IMR-90 (cell line): ENCODE measurements around the gene CDYL2. TPM values are rescaled to one million over a fixed set of nuclear protein-coding genes. Genes with fewer than 3 reads are reported as not detected.

Source experiments
- ATAC-seq: fragments of 200-7000 bp; cut with Tn5 transposase; 2 replicates; pipeline ENCODE4 v1.9.1; 2020; ENCODE audit warnings: low read depth, mild to moderate bottlenecking, moderate library complexity
- BruUV-seq: library from RNA; stranded (reverse); fragments of 400-500 nt; replicated peaks from 2 replicates; lab custom pipeline; 2021; lab: Mats Ljungman, UMichigan
- CTCF ChIA-PET: fragments of 300-600 bp; formaldehyde crosslinking; extraction: SDS; loops from one replicate; lab custom pipeline; 2021; ENCODE audit warnings: antibody characterized with exemption; lab: Yijun Ruan, JAX
- POLR2A ChIA-PET: fragments of 300-600 bp; sonication (Branson Sonifier 250); formaldehyde crosslinking; loops from one replicate; lab custom pipeline; 2022; ENCODE audit warnings: antibody characterized with exemption; ENCODE audit not compliant: unreplicated experiment; lab: Charles Lee
- DNase-seq: peaks from one replicate; pipeline ENCODE4 v3.0.0; 2013
- H2AFZ ChIP-seq: replicated peaks from 2 replicates; pipeline ENCODE3; 2013; ENCODE audit warnings: low read length, mild to moderate bottlenecking; ENCODE audit not compliant: poor library complexity
- H2AK5ac ChIP-seq: 2 replicates; pipeline ENCODE4 v1.6.1; 2013; ENCODE audit warnings: low read depth, low read length, inconsistent platforms
- H2AK9ac ChIP-seq: replicated peaks from 2 replicates; pipeline ENCODE3; 2013; ENCODE audit warnings: mild to moderate bottlenecking, low read depth, low read length, moderate library complexity; ENCODE audit not compliant: poor library complexity
- H2BK120ac ChIP-seq: 2 replicates; pipeline ENCODE4 v1.6.1; 2013; ENCODE audit warnings: low read depth, low read length, inconsistent platforms
- H2BK15ac ChIP-seq: 3 replicates; pipeline ENCODE4 v1.6.1; 2013; ENCODE audit warnings: low read depth, low read length, inconsistent platforms
- H2BK20ac ChIP-seq: 2 replicates; pipeline ENCODE4 v1.6.1; 2013; ENCODE audit warnings: low read depth, mild to moderate bottlenecking, inconsistent platforms, low read length, moderate library complexity
- H2BK5ac ChIP-seq: 2 replicates; pipeline ENCODE4 v1.6.1; 2013; ENCODE audit warnings: mild to moderate bottlenecking, low read depth, low read length, inconsistent platforms; ENCODE audit not compliant: poor library complexity, severe bottlenecking
- H3K14ac ChIP-seq: replicated peaks from 2 replicates; pipeline ENCODE4 v1.6.1; 2013; ENCODE audit warnings: low read depth, low read length, inconsistent platforms
- H3K18ac ChIP-seq: 2 replicates; pipeline ENCODE4 v1.6.1; 2013; ENCODE audit warnings: low read depth, low read length, control low read depth
- H3K23ac ChIP-seq: 2 replicates; pipeline ENCODE4 v1.6.1; 2013; ENCODE audit warnings: low read depth, low read length, inconsistent platforms
- H3K27ac ChIP-seq: 2 replicates; pipeline ENCODE4 v1.5.1; 2013; ENCODE audit warnings: mild to moderate bottlenecking, control low read depth, low read length; ENCODE audit not compliant: insufficient read depth
- H3K27me3 ChIP-seq: 2 replicates; pipeline ENCODE4 v1.6.1; 2013; ENCODE audit warnings: low read length; ENCODE audit not compliant: control insufficient read depth, insufficient read depth
- H3K36me3 ChIP-seq: 2 replicates; pipeline ENCODE4 v1.6.1; 2013; ENCODE audit warnings: low read length, mixed read lengths; ENCODE audit not compliant: control insufficient read depth, insufficient read depth
- H3K4ac ChIP-seq: 2 replicates; pipeline ENCODE4 v1.6.1; 2013; ENCODE audit warnings: low read depth, low read length, inconsistent platforms
- H3K4me1 ChIP-seq: 2 replicates; pipeline ENCODE4 v1.6.1; 2013; ENCODE audit warnings: low read length, mixed read lengths; ENCODE audit not compliant: control insufficient read depth, insufficient read depth
- H3K4me2 ChIP-seq: 2 replicates; pipeline ENCODE4 v1.6.1; 2013; ENCODE audit warnings: low read depth, mild to moderate bottlenecking, control low read depth, low read length, moderate library complexity
- H3K4me3 ChIP-seq: 2 replicates; pipeline ENCODE4 v1.5.1; 2013; ENCODE audit warnings: low read depth, mild to moderate bottlenecking, control low read depth, low read length, moderate library complexity; ENCODE audit not compliant: insufficient read depth
- H3K56ac ChIP-seq: 2 replicates; pipeline ENCODE4 v1.6.1; 2013; ENCODE audit warnings: low read length, inconsistent platforms; ENCODE audit not compliant: insufficient read depth; ENCODE audit errors: extremely low read depth
- H3K79me1 ChIP-seq, 2 experiments: 2 replicates each; pipeline ENCODE4 v1.6.1; 2013; ENCODE audit warnings: low read length in 2 of 2, inconsistent platforms in 1 of 2, low read depth in 1 of 2
- H3K9ac ChIP-seq: 2 replicates; pipeline ENCODE4 v1.6.1; 2013; ENCODE audit warnings: low read depth, low read length, control low read depth
- H3K9me1 ChIP-seq: 2 replicates; pipeline ENCODE4 v1.6.1; 2013; ENCODE audit warnings: low read length, inconsistent platforms; ENCODE audit not compliant: insufficient read depth
- H3K9me3 ChIP-seq: 2 replicates; pipeline ENCODE4 v1.6.1; 2013; ENCODE audit warnings: low read length; ENCODE audit not compliant: control insufficient read depth, insufficient read depth
- H4K20me1 ChIP-seq: 2 replicates; pipeline ENCODE4 v1.6.1; 2013; ENCODE audit warnings: low read length, inconsistent platforms; ENCODE audit not compliant: insufficient read depth
- H4K5ac ChIP-seq: 2 replicates; pipeline ENCODE4 v1.6.1; 2013; ENCODE audit warnings: mild to moderate bottlenecking, low read depth, low read length, control low read depth
- H4K8ac ChIP-seq, 2 experiments: 2 replicates each; pipeline ENCODE4 v1.6.1; 2013; ENCODE audit warnings: low read depth in 2 of 2, low read length in 2 of 2, control low read depth in 1 of 2, inconsistent platforms in 1 of 2
- H4K91ac ChIP-seq: 2 replicates; pipeline ENCODE4 v1.6.1; 2013; ENCODE audit warnings: low read depth, low read length, inconsistent platforms; ENCODE audit not compliant: insufficient read depth
- CEBPB ChIP-seq: IDR thresholded peaks from 2 replicates; pipeline ENCODE4 v1.6.1; 2012; ENCODE audit warnings: low read depth, low read length, improper control_type of control experiment
- RAD21 ChIP-seq: IDR thresholded peaks from 2 replicates; pipeline ENCODE4 v1.6.1; 2012; ENCODE audit warnings: low read length, improper control_type of control experiment
- RFX5 ChIP-seq: IDR thresholded peaks from 2 replicates; pipeline ENCODE4 v1.8.0; 2012; ENCODE audit warnings: low read depth, mild to moderate bottlenecking, low read length, moderate library complexity
- WGBS, 2 experiments: methylation state at CpG; one replicate each; pipeline versions ENCODE4 v1.1.5 to v1.1.7; 2013; ENCODE audit warnings: missing lambda C conversion rate in 2 of 2; ENCODE audit not compliant: insufficient read length in 1 of 2; ENCODE audit errors: extremely low coverage in 2 of 2; 5-methylcytosine and 5-hydroxymethylcytosine counted together
- dilution Hi-C: fragments of 300-500 bp; cut with HindIII; formaldehyde crosslinking; loops from one replicate; pipeline ENCODE4 v1.14.3; 2018; ENCODE audit warnings: low sequenced_read_pairs; ENCODE audit not compliant: unreplicated experiment
- in situ Hi-C: fragments of 300-500 bp; cut with MboI; formaldehyde crosslinking; loops from 3 replicates; pipeline ENCODE4 v1.14.3; 2019; ENCODE audit warnings: low sequenced_read_pairs, inconsistent platforms, mixed read lengths
- intact Hi-C: fragments of 100-400 bp; cut with micrococcal nuclease; formaldehyde crosslinking; loops from 2 replicates; pipeline ENCODE4 v1.10.0; 2022
- polyA plus RNA-seq, 3 experiments: library from polyadenylated mRNA; depleted of rRNA; stranded (reverse); fragments of >200 nt; gene quantifications; 2 replicates each; pipeline ENCODE4 v1.2.3, GENCODE V29; 2012; ENCODE audit warnings: low replicate concordance in 1 of 3
- total RNA-seq: library from RNA; depleted of rRNA; stranded (reverse); fragments of >200 nt; gene quantifications from 2 replicates; pipeline ENCODE4 v1.2.3, GENCODE V29; 2012

Gene CDYL2
- total and polyA plus RNA-seq, 2 of the 4 experiments (the other 2 are of a cell fraction) = 1.2 to 3.9 TPM

- no TSS peak for BruUV-seq
- H3K14ac ChIP-seq = no peak overlapping the region
- H3K9me1 ChIP-seq = no peaks in the 10 kb centered on the region
- no peak overlapping the region for H3K9ac ChIP-seq
- H2BK5ac ChIP-seq = no peak overlapping the region
- H2BK20ac ChIP-seq = no peak overlapping the region
- H2AFZ ChIP-seq = no peak overlapping the region
- no peak overlapping the region for H3K23ac ChIP-seq
- ChIA-PET CTCF (no interaction called here), POLR2A (no interaction called here)
- H3K4me3 ChIP-seq = no peak overlapping the region
- no peaks in the 10 kb centered on the region for H4K20me1 ChIP-seq
- H4K8ac ChIP-seq = no peak overlapping the region
- H3K4me1 ChIP-seq = no peaks in the 10 kb centered on the region
- no peak overlapping the region for H2BK120ac ChIP-seq
- no peak overlapping the region for H4K5ac ChIP-seq
- WGBS, 2 experiments = no CpG with 5 or more reads among the region's 3 CpGs
- ATAC-seq (no peak), DNase-seq (no peak)
- dilution Hi-C loops (no loop called here), intact Hi-C loops (no loop called here), in situ Hi-C loops (no loop called here)
- peaks cover 0 to 4% of the 10 kb centered on the region in 2 experiments; a peak in 1 of 4 replicates for H3K79me1 ChIP-seq
- H3K18ac ChIP-seq = no peak overlapping the region
- no peak overlapping the region for H2BK15ac ChIP-seq
- no peaks in the 10 kb centered on the region for H3K27me3 ChIP-seq
- no peak overlapping the region for H3K4ac ChIP-seq
- H3K27ac ChIP-seq = no peak overlapping the region
- H2AK5ac ChIP-seq = no peak overlapping the region
- H3K56ac ChIP-seq = no peak overlapping the region
- no peak overlapping the region for H4K91ac ChIP-seq
- no peak overlapping the region for H2AK9ac ChIP-seq
- peaks cover 6% of the 10 kb centered on the region for H3K9me3 ChIP-seq
- TF ChIP-seq CEBPB (peak; percentile 56), RAD21 (no peak), RFX5 (no peak)
- H3K36me3 ChIP-seq = no peaks in the 10 kb centered on the region
- no peak overlapping the region for H3K4me2 ChIP-seq
These were observed 65.9 kb downstream of the CDYL2 start for GRCh38 chr16:80738521-80738920.
